GM19035 (cell line): ENCODE results near the gene TM4SF4.

ENCODE experiments used
- ATAC-seq: cut with Tn5 transposase; IDR thresholded peaks from one replicate; pipeline ENCODE4 v1.9.1; 2021; ENCODE audit not compliant: unreplicated experiment

TM4SF4 gene

DNA sequence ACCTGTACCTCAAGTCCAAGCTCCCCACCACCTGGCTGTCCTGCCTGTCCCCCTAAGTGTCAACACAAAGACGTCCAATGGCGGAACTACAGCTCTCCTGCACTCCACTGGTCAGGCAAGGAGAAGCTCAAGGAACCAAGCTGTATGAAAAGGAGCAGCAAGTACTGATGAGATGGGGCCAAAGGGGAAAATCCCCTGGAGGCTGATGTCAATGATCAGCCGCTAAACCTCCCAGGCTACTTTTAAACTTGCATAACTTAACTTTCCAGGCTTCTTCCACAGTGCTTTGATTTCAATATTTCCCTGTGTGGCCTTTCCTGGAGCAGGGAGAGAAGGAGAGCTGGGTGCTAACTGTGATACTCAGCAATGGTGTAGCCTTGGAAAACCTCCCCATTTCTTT, 35.0 kb downstream of the TM4SF4 start:
- ATAC-seq = no peak

GRCh38 chr3:149510480-149510879, 36.0 kb downstream of the TM4SF4 start:
- no peak for ATAC-seq

GRCh38 chr3:149511040-149511626, 36.6 kb downstream of the TM4SF4 start:
- no peak for ATAC-seq

GRCh38 chr3:149512073-149512782, 37.7 kb downstream of the TM4SF4 start:
- peak; percentile 80 for ATAC-seq

GRCh38 chr3:149514471-149514870, 40.0 kb downstream of the TM4SF4 start:
- ATAC-seq = no peak

DNA sequence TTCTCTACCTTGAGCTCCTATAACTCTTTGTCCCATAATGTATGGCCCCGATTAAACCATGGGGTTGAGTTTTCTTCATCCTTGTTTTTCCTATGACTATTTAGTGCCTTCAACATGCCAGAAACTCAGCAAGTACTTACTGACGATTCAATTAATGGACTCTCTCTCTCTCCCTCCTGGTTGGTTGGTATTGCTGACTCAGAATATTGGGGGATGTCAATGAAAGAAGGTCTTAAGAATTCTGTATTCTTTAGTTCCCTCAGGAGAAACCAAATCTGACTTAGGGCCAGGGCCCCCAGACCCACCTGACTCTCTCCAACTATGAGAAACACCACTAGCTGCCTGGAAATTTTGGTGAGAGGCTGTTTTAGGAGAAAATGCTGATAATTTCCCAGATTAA, 40.8 kb downstream of the TM4SF4 start:
- ATAC-seq = no peak

- ATAC-seq = no peak
Measured at GRCh38 chr3:149516920-149517319, 42.4 kb downstream of the TM4SF4 start.

- ATAC-seq = no peak
Measured at GRCh38 chr3:149519912-149520311, 45.4 kb downstream of the TM4SF4 start.

DNA sequence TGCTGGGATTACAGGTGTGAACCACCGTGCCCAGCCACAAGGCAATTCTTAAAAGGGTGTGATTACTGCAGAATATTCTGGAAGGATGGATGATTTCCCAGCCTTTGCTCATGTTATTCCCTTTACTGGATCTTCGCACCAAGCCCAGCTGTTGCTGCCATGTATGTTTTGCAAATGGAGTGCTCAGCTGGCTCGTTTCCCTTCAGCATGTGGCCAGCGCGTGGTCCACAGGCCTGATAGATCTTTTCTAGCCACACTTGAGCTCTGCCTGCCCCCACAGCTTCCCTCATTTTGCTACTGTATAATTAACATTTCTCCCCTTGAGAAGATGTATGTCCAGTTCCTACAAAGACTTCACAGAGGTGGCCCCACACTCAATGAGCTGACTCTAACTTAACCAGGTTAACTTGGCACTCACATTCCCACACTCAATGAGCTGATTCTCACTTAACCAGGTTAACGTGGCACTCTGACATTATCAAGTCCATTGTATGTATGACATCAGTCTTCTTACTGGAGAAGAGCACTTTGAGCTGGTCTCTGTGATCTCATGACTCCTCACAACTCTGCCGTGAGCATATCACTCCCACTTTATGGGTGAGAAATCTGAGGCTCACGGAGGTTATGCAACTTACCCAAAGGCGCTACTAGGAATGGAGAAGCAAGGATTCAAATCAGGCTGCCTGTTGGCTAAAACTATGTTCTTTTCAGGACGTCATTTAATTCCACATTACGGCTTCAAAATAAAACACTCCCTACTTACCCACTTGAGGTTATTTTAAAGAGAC, 49.2 kb downstream of the TM4SF4 start:
- no peak for ATAC-seq

DNA sequence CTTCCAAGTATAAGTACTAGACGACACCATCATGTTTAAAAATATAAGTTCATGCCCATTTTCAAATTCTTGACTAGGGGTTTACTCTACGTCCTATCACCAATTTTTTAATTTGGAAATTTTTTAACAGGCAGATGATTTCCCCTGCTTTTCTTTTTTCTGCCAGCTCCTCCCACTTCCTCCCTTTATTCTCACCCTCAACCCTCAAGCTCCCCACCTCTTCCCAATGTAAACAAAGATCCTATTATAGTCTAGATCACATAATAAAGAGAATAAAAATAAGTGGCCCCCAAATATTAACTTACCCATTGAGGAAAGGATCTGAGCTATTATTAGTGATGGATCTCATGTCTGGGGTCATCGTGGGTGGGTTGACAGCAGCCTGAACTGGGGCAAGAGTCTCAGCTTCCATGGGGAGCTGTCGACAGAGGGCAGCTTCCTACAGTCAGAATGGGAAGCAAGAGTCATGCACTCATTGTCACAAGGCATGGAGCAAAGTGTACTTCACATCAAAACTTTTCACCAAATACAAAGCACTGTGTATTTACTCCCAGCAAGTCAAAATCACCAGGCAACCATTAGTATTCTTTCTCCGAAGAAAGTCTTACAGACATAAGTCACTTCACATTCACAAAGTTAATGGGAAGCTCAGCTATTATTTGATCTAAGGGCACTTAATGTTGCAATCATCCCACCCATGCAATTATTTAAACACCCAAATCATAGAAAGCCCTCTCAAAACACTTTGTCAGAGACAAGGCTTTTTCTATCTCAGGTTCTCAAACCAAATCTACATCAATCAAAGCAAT, 53.2 kb downstream of the TM4SF4 start:
- no peak for ATAC-seq

DNA sequence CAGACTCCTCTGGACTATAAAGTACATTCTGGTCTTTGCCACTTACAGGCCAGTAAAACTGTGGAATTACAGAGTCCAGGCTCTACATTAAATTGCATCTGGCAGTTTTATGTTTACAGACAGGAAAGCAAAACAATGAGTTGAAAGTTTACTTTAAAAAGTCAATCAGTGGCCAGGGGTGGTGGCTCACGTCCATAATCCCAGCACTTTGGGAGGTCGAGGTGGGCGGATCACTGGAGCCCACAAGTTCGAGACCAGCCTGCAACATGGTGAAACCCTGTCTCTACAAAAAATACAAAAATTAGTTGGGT, 53.8 kb downstream of the TM4SF4 start:
- ATAC-seq = no peak

- ATAC-seq = no peak
Measured at GRCh38 chr3:149529099-149529498, 54.6 kb downstream of the TM4SF4 start.

DNA sequence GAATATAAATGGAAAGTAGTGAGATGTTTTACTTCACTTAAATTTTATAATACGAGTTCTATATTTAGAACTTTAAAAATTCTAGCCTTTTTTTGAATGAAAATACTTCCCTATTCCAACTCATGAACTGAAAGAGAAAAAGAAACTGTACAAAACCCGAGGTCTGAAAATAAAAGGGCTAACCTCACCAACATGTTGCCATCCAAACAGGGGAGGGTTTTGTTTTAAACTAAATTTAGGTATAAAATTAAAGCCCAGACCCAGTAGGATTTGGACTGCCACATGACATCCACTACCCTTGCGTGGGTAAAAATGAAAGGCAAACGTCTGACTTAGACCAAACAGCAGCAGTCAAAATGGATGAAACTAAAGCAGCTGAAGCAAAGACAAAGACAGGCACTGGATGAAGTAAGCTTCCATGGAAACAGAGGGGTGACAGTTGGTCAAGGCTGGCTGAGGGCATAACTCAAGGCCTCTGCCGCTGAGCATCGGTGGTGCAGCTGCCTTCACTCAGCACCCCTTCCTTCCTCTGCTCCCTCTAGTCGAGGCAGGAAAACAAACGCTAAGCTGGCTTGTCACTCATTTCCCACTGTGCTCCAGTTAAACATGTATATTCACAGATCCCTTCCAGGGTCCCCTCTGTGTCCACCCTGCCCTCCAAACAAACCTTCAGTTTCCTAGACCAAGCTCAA, 58.1 kb downstream of the TM4SF4 start:
- ATAC-seq = peak; percentile 57

DNA sequence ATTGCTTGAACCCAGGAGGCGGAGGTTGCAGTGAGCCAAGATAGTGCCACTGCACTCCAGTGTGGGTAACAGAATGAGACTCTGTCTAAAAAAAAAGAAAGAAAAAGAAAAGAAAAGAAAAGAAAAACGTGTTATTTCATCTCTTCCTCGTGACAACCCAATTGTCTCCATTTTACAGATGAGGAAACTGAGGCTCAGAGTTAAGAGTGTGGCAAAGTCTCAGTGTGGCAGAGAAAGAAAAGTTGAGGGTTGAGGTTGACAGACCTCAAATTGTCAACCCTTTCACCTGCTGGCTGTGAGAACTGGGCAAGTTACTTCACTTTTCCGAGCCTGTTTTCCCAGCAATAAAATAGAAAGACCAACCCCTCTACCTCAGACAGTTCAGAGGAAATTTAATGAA, 59.6 kb downstream of the TM4SF4 start:
- no peak for ATAC-seq

DNA sequence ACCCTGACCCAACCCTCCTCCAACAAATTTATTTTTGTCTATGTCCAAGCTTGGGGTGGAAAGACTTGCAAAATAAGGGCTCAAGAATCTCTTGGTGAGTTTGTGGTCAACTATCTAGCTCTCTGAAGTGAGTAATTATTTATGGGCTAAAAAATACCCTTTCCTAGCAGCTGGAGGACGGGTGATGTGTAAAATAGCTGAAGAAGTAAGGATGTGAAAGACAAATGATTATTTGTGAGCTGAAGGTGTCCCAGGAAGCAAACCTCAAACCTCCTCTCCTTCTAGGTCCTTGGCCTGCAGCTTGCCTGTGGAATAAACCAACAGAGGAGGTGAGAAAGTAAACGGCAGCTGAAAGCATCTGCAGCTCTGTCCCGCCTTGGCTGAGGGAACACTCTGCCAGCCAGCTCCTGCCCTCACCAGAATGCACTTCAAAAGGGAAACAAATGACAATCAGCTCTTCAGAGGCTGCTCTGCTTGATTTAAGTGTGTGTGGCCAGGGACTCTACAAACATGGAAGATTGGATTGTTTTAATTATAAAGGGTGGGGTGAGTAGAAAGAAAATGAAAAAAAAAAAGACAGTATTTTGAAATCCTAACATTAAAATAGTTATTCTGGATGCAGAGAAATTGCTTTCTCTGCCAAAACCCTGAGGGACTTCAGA, 60.3 kb downstream of the TM4SF4 start:
- no peak for ATAC-seq

- ATAC-seq = no peak
Measured at GRCh38 chr3:149535333-149535685, 60.8 kb downstream of the TM4SF4 start.

- no peak for ATAC-seq
Measured at GRCh38 chr3:149536429-149536828, 61.9 kb downstream of the TM4SF4 start.

DNA sequence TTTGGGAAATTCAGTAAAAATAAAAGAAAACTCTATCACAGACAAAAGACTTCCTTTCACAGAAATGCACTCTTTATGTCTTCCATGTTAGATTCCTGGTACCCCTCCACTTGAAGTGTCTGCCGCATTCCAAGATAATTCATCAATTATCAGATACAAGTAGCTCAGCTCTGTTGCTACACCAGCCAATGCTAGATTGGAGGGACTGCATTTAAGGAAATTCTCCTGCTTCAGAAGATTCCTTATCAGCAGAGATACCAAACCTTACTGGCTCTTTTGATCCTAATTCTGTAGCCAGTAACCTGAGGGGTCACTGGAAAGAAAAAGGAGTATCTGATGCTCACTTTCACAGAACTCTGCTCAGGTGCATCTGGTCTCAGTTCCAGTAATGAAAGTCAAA, 63.9 kb downstream of the TM4SF4 start:
- ATAC-seq = no peak

DNA sequence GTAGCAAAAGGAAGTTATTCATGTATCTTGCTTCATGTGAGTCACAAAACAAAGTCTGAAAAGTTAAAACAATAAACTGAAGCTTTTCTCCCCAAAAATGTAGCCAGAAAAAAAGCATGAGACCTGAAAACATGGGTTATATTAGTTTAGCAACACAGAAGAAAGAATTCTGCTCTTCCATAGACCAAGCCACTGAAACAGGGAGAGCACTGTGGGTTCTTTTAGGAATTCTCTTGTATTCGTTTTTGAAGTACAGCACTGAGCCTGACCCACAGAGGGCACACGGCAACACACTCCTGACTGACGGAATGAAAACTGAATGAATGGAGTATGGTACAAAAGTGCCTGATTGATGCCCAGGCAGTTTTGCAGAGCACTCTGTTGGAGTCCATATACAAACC, 66.6 kb downstream of the TM4SF4 start:
- no peak for ATAC-seq
